ENCODE results near the gene SCYGR3. TPM values are rescaled to one million over a fixed set of nuclear protein-coding genes. Genes with fewer than 3 reads are reported as not detected.

SCYGR3 gene
- total RNA-seq, 1 experiment from 2014 or later = not detected

GRCh38 chr2:227634201-227634600 lies 19.6 kb upstream of the SCYGR3 start:
- Histone ChIP-seq H3K36me3 (ENCODE audit: control insufficient read depth, insufficient read depth, low read length) (no peaks in the 10 kb centered on the region), H3K9me3 (no peaks in the 10 kb centered on the region), H3K4me1 (peaks cover 5% of the 10 kb centered on the region), H3K27me3 (replicated peaks; ENCODE audit: control insufficient read depth, insufficient read depth, low read length) (no peaks in the 10 kb centered on the region), H3K4me3 (ENCODE audit: low read depth, low read length) (no peak overlapping the region)
- no peak for DNase-seq
- Mint-ChIP-seq H3K4me1 (ENCODE audit: low read depth, unreplicated experiment) (no peaks in the 10 kb centered on the region), H3K4me3 (ENCODE audit: unreplicated experiment) (no peak overlapping the region), H3K36me3 (ENCODE audit: insufficient read depth, unreplicated experiment) (no peaks in the 10 kb centered on the region), H3K9me3 (ENCODE audit: unreplicated experiment) (no peaks in the 10 kb centered on the region), H3K27ac (ENCODE audit: unreplicated experiment) (no peak overlapping the region), H3K27me3 (ENCODE audit: insufficient read depth, unreplicated experiment) (no peaks in the 10 kb centered on the region)
- ChIA-PET POLR2A (no interaction called here), CTCF (interaction anchor here (0.6 kb wide), 1 partner anchor 479 kb away, joined by 3 read pairs; no protein-coding TSS in a partner anchor)
- no peak for TF ChIP-seq CTCF (IDR thresholded peaks at IDR 0.05; ENCODE audit: insufficient read depth in 1 of 2, low read depth in 1 of 2, low read length in 1 of 2, severe bottlenecking in 1 of 2, unreplicated experiment in 1 of 2)
- intact Hi-C loops (cut with micrococcal nuclease; ENCODE audit: unreplicated experiment) = no loop called here
- BruUV-seq (replicated peaks) = no TSS peak

GRCh38 chr2:227632827-227633226 lies 18.2 kb upstream of the SCYGR3 start:
- Histone ChIP-seq H3K9me3 (no peaks in the 10 kb centered on the region), H3K36me3 (ENCODE audit: control insufficient read depth, insufficient read depth, low read length) (no peaks in the 10 kb centered on the region), H3K4me1 (peaks cover 5% of the 10 kb centered on the region), H3K4me3 (ENCODE audit: low read depth, low read length) (no peak overlapping the region), H3K27me3 (replicated peaks; ENCODE audit: control insufficient read depth, insufficient read depth, low read length) (no peaks in the 10 kb centered on the region)
- H3K4me1 Mint-ChIP-seq (ENCODE audit: low read depth, unreplicated experiment) = no peaks in the 10 kb centered on the region
- no peak overlapping the region for H3K27ac Mint-ChIP-seq (ENCODE audit: unreplicated experiment)
- no peaks in the 10 kb centered on the region for H3K9me3 Mint-ChIP-seq (ENCODE audit: unreplicated experiment)
- no peaks in the 10 kb centered on the region for H3K27me3 Mint-ChIP-seq (ENCODE audit: insufficient read depth, unreplicated experiment)
- BruUV-seq (replicated peaks) = no TSS peak
- TF ChIP-seq CTCF (IDR thresholded peaks at IDR 0.05; ENCODE audit: insufficient read depth in 1 of 2, low read depth in 1 of 2, low read length in 1 of 2, severe bottlenecking in 1 of 2, unreplicated experiment in 1 of 2) = no peak
- DNase-seq = no peak
- no peak overlapping the region for H3K4me3 Mint-ChIP-seq (ENCODE audit: unreplicated experiment)
- ChIA-PET POLR2A (interaction anchor here (0.7 kb wide), 1 partner anchor 12 kb away, joined by 5 read pairs; no protein-coding TSS in a partner anchor), CTCF (no interaction called here)
- H3K36me3 Mint-ChIP-seq (ENCODE audit: insufficient read depth, unreplicated experiment) = no peaks in the 10 kb centered on the region
- intact Hi-C loops (cut with micrococcal nuclease; ENCODE audit: unreplicated experiment) = no loop called here

- H3K27me3 Mint-ChIP-seq (ENCODE audit: insufficient read depth, unreplicated experiment) = no peaks in the 10 kb centered on the region
- H3K9me3 ChIP-seq = no peaks in the 10 kb centered on the region
- no peak for DNase-seq
- no peaks in the 10 kb centered on the region for H3K4me1 Mint-ChIP-seq (ENCODE audit: low read depth, unreplicated experiment)
- H3K36me3 ChIP-seq (ENCODE audit: control insufficient read depth, insufficient read depth, low read length) = no peaks in the 10 kb centered on the region
- BruUV-seq (replicated peaks) = no TSS peak
- intact Hi-C loops (cut with micrococcal nuclease; ENCODE audit: unreplicated experiment) = no loop called here
- H3K9me3 Mint-ChIP-seq (ENCODE audit: unreplicated experiment) = no peaks in the 10 kb centered on the region
- ChIA-PET CTCF (no interaction called here), POLR2A (no interaction called here)
- H3K4me3 Mint-ChIP-seq (ENCODE audit: unreplicated experiment) = no peak overlapping the region
- no peak overlapping the region for H3K4me3 ChIP-seq (ENCODE audit: low read depth, low read length)
- no peaks in the 10 kb centered on the region for H3K36me3 Mint-ChIP-seq (ENCODE audit: insufficient read depth, unreplicated experiment)
- no peaks in the 10 kb centered on the region for H3K4me1 ChIP-seq
- H3K27ac Mint-ChIP-seq (ENCODE audit: unreplicated experiment) = no peak overlapping the region
- H3K27me3 ChIP-seq (replicated peaks; ENCODE audit: control insufficient read depth, insufficient read depth, low read length) = no peaks in the 10 kb centered on the region
- no peak for TF ChIP-seq CTCF (IDR thresholded peaks at IDR 0.05; ENCODE audit: insufficient read depth in 1 of 2, low read depth in 1 of 2, low read length in 1 of 2, severe bottlenecking in 1 of 2, unreplicated experiment in 1 of 2)
Observed at GRCh38 chr2:227630322-227630721, 15.7 kb upstream of the SCYGR3 start.

Measured in Caco-2 (cell line).